Measurements from ENCODE around the gene PLPP3. TPM values are rescaled to one million over a fixed set of nuclear protein-coding genes. Genes with fewer than 3 reads are reported as not detected.

The PLPP3 gene
- total RNA-seq (100 to 1,000 TPM in 5 of 9 donors, 10 to 100 TPM in 4; 57.3 to 156 (median 100) TPM), polyA plus RNA-seq (10 to 100 TPM; 11.7 to 98.6 (median 13.0) TPM)
- long read RNA-seq, donor 1, transcript PLPP3-201 (6 exons, 3,292 nt) = major isoform, 27 of 31 reads
- long read RNA-seq, donor 1, partial matches to known transcripts = 0 of 31 reads
- long read RNA-seq, donor 1, other reads (novel, unspliced or antisense) = 0 of 31 reads
- long read RNA-seq, donor 2, transcript PLPP3-201 (6 exons, 3,292 nt) = major isoform, 14 of 18 reads
- long read RNA-seq, donor 2, partial matches to known transcripts = 0 of 18 reads
- long read RNA-seq, donor 2, other reads (novel, unspliced or antisense) = 0 of 18 reads
- long read RNA-seq, donor 3, transcript PLPP3-201 (6 exons, 3,292 nt) = major isoform, 13 of 13 reads
- long read RNA-seq, donor 3, partial matches to known transcripts = 0 of 13 reads
- long read RNA-seq, donor 3, other reads (novel, unspliced or antisense) = 0 of 13 reads
- long read RNA-seq, donor 4, transcript PLPP3-201 (6 exons, 3,292 nt) = major isoform, 39 of 50 reads
- long read RNA-seq, donor 4, partial matches to known transcripts = 2 of 50 reads
- long read RNA-seq, donor 4, other reads (novel, unspliced or antisense) = 7 of 50 reads
- long read RNA-seq, donor 5, transcript PLPP3-201 (6 exons, 3,292 nt) = major isoform, 68 of 78 reads
- long read RNA-seq, donor 5, partial matches to known transcripts = 6 of 78 reads
- long read RNA-seq, donor 5, other reads (novel, unspliced or antisense) = 1 of 78 reads
- long read RNA-seq, donor 6, transcript PLPP3-201 (6 exons, 3,292 nt) = major isoform, 21 of 30 reads
- long read RNA-seq, donor 6, partial matches to known transcripts = 4 of 30 reads
- long read RNA-seq, donor 6, other reads (novel, unspliced or antisense) = 4 of 30 reads
- long read RNA-seq, donor 7, transcript PLPP3-201 (6 exons, 3,292 nt) = major isoform, 6 of 8 reads
- long read RNA-seq, donor 7, partial matches to known transcripts = 0 of 8 reads
- long read RNA-seq, donor 7, other reads (novel, unspliced or antisense) = 0 of 8 reads
- long read RNA-seq, donor 8, transcript PLPP3-202 (2 exons, 2,039 nt) = minor isoform, 5 of 57 reads
- long read RNA-seq, donor 8, transcript PLPP3-201 (6 exons, 3,292 nt) = major isoform, 44 of 57 reads
- long read RNA-seq, donor 8, partial matches to known transcripts = 8 of 57 reads
- long read RNA-seq, donor 8, other reads (novel, unspliced or antisense) = 0 of 57 reads
- long read RNA-seq, donor 9, transcript PLPP3-201 (6 exons, 3,292 nt) = major isoform, 11 of 14 reads
- long read RNA-seq, donor 9, partial matches to known transcripts = 0 of 14 reads
- long read RNA-seq, donor 9, other reads (novel, unspliced or antisense) = 0 of 14 reads
- long read RNA-seq, donor 10, transcript PLPP3-201 (6 exons, 3,292 nt) = major isoform, 8 of 11 reads
- long read RNA-seq, donor 10, partial matches to known transcripts = 0 of 11 reads
- long read RNA-seq, donor 10, other reads (novel, unspliced or antisense) = 0 of 11 reads

DNA sequence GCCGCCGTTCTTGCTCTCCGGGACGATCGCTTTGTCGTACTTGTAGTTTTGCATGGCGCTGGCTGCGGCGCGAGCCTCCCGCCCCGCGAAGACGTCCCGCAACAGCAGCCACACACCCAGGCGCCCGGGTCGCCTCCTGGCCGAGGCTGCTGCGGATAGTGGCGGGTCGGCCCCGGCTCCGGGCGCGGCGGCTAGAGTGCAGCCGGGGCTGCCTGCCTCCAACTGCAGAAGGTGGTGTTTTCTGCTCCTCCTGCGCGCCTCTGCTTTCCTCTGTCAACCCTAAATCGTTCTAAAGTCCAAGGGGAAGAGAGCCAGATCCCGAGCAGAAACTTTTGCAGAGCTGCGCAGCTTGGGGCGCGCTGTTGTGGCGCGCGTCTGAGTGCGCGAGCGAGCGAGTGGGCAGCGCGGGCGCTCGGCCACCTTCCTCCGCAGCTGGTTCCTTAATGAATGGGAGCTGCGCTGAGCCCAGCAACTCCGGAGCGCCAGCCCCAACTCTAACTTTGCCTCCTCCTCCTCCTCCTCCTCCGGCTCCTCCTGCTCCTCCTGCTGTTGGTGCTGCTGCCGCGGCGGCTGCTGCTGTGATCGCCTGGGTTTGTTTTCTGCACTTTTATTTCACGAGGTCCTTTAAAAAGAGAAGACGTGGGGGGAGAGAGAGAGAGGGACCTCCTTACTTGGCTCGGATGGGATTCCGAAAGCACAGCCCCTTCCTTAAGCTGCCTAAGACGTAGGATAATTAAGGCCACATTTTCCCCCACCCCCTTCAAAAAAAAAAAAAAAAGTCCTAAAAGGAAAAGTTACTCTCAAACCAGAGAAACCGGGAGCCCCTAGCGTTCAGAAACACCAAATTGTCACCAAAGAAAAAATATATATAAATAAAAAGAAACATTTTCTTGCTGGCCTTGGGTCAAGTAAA is at the start of gene PLPP3:
PLPP3 (minus strand) TSS at position 601 of the 913 bp plus-strand sequence; CDS start at position 54, 547 bp downstream.
- Histone ChIP-seq H3K9me3 (replicated peaks in 1 of 3) (no peaks in the 10 kb centered on the region), H3K4me3 (peak within 1 kb of the TSS; percentile 64 to 99 (median 83))
- 0 to 1% (median 0%) methylated on average over 30 to 62 of the region's 62 CpGs for WGBS, 4 donors

GRCh38 chr1:56627636-56628039 is 48.3 kb upstream of the PLPP3 start:
- H3K27me3 ChIP-seq = peaks cover 7% of the 10 kb centered on the region
- TF ChIP-seq POLR2A (IDR thresholded peaks at IDR 0.05) = no peak
- TF ChIP-seq, protein P1, sequence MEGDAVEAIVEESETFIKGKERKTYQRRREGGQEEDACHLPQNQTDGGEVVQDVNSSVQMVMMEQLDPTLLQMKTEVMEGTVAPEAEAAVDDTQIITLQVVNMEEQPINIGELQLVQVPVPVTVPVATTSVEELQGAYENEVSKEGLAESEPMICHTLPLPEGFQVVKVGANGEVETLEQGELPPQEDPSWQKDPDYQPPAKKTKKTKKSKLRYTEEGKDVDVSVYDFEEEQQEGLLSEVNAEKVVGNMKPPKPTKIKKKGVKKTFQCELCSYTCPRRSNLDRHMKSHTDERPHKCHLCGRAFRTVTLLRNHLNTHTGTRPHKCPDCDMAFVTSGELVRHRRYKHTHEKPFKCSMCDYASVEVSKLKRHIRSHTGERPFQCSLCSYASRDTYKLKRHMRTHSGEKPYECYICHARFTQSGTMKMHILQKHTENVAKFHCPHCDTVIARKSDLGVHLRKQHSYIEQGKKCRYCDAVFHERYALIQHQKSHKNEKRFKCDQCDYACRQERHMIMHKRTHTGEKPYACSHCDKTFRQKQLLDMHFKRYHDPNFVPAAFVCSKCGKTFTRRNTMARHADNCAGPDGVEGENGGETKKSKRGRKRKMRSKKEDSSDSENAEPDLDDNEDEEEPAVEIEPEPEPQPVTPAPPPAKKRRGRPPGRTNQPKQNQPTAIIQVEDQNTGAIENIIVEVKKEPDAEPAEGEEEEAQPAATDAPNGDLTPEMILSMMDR (IDR thresholded peaks at IDR 0.05) = no peak
- no peak overlapping the region for H3K4me3 ChIP-seq
- no peaks in the 10 kb centered on the region for H3K4me1 ChIP-seq (replicated peaks in 1 of 2)
- WGBS, 4 donors = 70 to 76% (median 72%) methylated on average over 3 of the region's 3 CpGs
- no peaks in the 10 kb centered on the region for H3K36me3 ChIP-seq (replicated peaks in 1 of 2)
- no peaks in the 10 kb centered on the region for H3K9me3 ChIP-seq (replicated peaks in 1 of 3)
- no peak for DNase-seq
- H3K27ac ChIP-seq = no peak overlapping the region
- intact Hi-C loops (cut with DNase I) = no loop called here

More for the DNA sequence above, at the start of gene PLPP3:
- intact Hi-C loops (cut with DNase I) = loop anchor here in 1 of 2 donors (5.0 kb wide), 1 partner anchor 172 kb away; no protein-coding TSS in a partner anchor
- Histone ChIP-seq H3K27me3 (no peaks in the 10 kb centered on the region), H3K4me1 (replicated peaks in 1 of 2) (peaks cover 10 to 29% of the 10 kb centered on the region in 2 donors), H3K27ac (peak within 1 kb of the TSS; percentile 35 to 93 (median 91)), H3K36me3 (replicated peaks in 1 of 2) (no peaks in the 10 kb centered on the region)
- TF ChIP-seq, protein P1 (IDR thresholded peaks at IDR 0.05) = peak; percentile 24 to 80 (median 51)
- TF ChIP-seq POLR2A (IDR thresholded peaks at IDR 0.05) = peak; percentile 87 to 94
- peak; percentile 80 to 92 (median 89) for DNase-seq

DNA sequence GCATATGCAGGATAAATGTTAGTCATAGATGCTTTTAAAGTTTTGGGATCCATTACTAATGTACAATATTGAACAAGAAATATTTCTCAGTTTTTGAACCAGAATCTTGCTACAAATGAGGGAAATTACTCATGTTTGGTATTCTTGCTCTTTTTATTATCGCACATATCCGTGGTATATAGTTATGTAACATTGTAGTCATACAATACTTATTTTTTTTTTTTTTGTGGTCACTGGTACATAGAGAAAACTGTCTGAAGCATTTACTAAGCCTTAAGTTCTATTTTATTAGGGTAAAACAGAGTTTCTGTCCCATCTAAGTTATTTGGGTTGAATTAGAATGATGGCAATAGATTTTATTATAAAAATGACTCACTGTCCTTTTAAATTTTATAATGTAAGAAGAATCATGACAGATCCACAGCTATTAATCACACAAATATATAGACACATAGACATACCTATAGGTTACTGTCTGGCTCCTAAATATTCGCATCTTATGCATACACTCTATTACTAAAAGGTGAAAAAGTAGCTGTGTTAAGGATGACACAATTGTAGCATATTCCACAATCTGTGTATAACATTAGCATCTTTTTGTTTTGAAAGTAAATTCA is 47.8 kb upstream of the PLPP3 start:
- Histone ChIP-seq H3K27me3 (peaks cover 12% of the 10 kb centered on the region), H3K27ac (no peak overlapping the region), H3K36me3 (replicated peaks in 1 of 2) (no peaks in the 10 kb centered on the region), H3K4me1 (replicated peaks in 1 of 2) (no peaks in the 10 kb centered on the region), H3K9me3 (replicated peaks in 1 of 3) (no peaks in the 10 kb centered on the region), H3K4me3 (no peak overlapping the region)
- TF ChIP-seq POLR2A (IDR thresholded peaks at IDR 0.05) = no peak
- TF ChIP-seq, protein P1 (IDR thresholded peaks at IDR 0.05) = no peak
- no peak for DNase-seq
- intact Hi-C loops (cut with DNase I) = no loop called here
- 72 to 83% (median 79%) methylated on average over 3 of the region's 3 CpGs for WGBS, 4 donors

Data from adrenal gland (tissue), 19 donors.